ENCODE results near the gene ZNF587. TPM values are rescaled to one million over a fixed set of nuclear protein-coding genes. Genes with fewer than 3 reads are reported as not detected.

The ZNF587 gene
- total RNA-seq, 6 donors from 2014 or later, result 12.2 to 52.4 (median 23.0) TPM

DNA sequence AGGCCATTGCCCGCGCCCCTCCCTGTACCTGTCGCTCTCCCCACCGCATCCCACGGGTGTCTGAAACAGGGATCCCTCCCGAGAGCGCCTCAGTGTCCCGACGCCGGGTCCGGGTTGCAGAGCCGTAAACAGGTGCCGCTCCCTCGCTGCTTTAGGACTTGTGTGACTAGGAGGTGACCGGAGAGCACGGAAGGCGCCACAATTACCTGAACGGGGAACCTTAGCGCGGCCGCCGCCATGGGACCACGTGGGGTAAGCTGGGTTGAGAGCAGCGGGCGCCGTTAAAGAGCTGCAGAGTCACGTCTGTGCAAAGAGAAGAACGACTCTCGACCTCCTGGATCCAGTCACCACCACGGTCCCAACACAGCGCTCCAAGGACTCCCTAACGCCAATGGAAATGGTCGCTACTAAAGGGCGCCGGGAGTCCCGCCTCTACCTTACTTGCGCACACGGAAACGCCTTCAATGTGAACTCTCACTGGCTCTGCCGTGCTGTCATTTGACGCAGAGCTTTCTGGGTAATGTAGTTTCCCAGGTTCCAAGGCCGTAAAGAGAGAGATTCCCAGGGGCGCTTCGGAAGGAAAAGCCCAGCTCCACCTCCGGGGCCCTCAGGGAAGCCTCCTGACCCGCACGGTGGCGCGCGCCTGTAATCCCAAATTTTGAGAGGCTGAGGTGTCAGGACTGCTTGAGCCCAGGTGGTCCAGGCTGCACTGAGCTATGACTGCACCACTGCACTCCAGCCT, 35.0 kb upstream of the ZNF587 start, which contains the start of gene ZNF552:
ZNF552 (minus strand) TSS at position 409 of the 742 bp plus-strand sequence; CDS start at position 239, 170 bp downstream.
- H3K36me3 ChIP-seq, result peaks cover 0 to 25% (median 5%) of the 10 kb centered on the region in 4 donors
- peak within 1 kb of the TSS; percentile 30 to 84 (median 76) for H3K4me3 ChIP-seq
- ATAC-seq (ENCODE audit: low FRiP score in 2 of 2) (peak; percentile 96), DNase-seq (peak; percentile 87 to 91)
- H3K4me1 ChIP-seq, result peaks cover 22 to 37% (median 25%) of the 10 kb centered on the region in 4 donors
- peak within 1 kb of the TSS; percentile 73 to 89 (median 83) for H3K27ac ChIP-seq
- TF ChIP-seq, protein P1, sequence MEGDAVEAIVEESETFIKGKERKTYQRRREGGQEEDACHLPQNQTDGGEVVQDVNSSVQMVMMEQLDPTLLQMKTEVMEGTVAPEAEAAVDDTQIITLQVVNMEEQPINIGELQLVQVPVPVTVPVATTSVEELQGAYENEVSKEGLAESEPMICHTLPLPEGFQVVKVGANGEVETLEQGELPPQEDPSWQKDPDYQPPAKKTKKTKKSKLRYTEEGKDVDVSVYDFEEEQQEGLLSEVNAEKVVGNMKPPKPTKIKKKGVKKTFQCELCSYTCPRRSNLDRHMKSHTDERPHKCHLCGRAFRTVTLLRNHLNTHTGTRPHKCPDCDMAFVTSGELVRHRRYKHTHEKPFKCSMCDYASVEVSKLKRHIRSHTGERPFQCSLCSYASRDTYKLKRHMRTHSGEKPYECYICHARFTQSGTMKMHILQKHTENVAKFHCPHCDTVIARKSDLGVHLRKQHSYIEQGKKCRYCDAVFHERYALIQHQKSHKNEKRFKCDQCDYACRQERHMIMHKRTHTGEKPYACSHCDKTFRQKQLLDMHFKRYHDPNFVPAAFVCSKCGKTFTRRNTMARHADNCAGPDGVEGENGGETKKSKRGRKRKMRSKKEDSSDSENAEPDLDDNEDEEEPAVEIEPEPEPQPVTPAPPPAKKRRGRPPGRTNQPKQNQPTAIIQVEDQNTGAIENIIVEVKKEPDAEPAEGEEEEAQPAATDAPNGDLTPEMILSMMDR (IDR thresholded peaks at IDR 0.05), result no peak
- TF ChIP-seq EP300 (IDR thresholded peaks at IDR 0.05) (no peak), POLR2A (IDR thresholded peaks at IDR 0.05) (peak in 3 of 4 donors; percentile 78 to 92 (median 85)), POLR2AphosphoS5 (IDR thresholded peaks at IDR 0.05) (peak; percentile 75 to 93)
- H3K9me3 ChIP-seq, result no peaks in the 10 kb centered on the region
- WGBS, 2 donors, result 0 to 1% methylated on average over 27 to 47 of the region's 50 CpGs
- no peaks in the 10 kb centered on the region for H3K27me3 ChIP-seq

DNA sequence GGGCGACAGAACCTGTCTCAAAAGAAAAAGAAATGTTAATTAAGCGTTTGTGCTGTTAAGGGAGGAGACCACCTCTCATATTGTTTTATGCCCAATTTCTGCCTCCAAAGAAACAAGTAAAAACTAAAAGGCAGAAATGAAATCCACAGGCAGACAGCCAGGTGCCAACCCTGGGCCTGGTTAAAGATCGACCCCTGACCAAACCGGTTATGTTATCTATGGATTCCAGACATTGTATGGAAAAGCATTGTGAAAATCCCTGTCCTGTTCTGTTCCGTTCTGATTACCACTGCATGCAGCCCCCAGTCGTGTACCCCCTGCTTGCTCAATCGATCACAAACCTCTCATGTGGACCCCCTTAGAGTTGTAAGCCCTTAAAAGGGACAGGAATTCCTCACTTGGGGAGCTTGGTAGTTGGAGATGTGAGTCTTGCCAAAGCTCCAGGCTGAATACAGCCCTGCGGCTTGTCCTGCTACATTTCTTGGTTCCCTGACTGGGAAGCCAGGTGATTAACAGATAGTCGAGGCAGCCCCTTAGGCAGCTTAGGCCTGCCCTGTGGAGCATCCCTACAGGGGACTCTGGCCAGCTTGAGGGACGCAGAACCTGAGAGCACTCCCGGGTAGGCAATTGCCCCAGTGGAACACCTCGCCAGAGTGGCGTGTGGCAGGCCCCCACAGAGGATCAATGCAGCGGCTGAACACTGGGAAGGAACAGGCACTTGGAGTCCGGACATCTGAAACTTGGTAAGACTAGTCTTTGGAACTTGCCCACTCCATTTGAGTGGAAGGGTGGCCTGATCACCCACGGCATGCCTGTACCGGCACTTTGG, 34.2 kb upstream of the ZNF587 start:
- DNase-seq (no peak), ATAC-seq (ENCODE audit: low FRiP score in 2 of 2) (no peak)
- TF ChIP-seq, protein P1 (IDR thresholded peaks at IDR 0.05), result no peak
- TF ChIP-seq POLR2A (IDR thresholded peaks at IDR 0.05) (no peak), EP300 (IDR thresholded peaks at IDR 0.05) (no peak), POLR2AphosphoS5 (IDR thresholded peaks at IDR 0.05) (no peak)
- Histone ChIP-seq H3K27me3 (no peaks in the 10 kb centered on the region), H3K4me3 (peak overlapping the region in 3 of 4 donors; percentile 74 to 84 (median 78)), H3K27ac (peak overlapping the region; percentile 73 to 89 (median 83)), H3K36me3 (peaks cover 0 to 17% (median 2%) of the 10 kb centered on the region in 4 donors), H3K4me1 (peaks cover 27 to 35% (median 31%) of the 10 kb centered on the region in 4 donors), H3K9me3 (no peaks in the 10 kb centered on the region)
- 81 to 88% methylated on average over 14 to 16 of the region's 17 CpGs for WGBS, 2 donors

DNA sequence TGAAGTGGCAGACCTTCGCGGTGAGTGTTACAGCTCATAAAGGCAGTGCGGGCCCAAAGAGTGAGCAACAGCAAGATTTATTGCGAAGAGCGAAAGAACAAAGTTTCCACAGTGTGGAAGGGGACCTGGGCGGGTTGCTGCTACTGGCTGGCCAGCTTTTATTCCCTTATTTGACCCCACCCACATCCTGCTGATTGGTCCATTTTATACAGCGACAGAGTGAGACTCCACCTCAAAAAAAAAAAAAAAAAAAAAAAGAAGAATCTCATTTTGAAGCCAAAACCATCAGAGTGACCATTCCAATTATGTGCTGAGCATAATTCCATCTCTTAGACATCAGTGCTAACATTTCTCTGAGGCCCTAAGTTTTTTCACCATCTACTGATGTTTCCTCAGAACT, 33.0 kb upstream of the ZNF587 start:
- TF ChIP-seq EP300 (IDR thresholded peaks at IDR 0.05) (no peak), POLR2A (IDR thresholded peaks at IDR 0.05) (no peak), POLR2AphosphoS5 (IDR thresholded peaks at IDR 0.05) (no peak)
- TF ChIP-seq, protein P1 (IDR thresholded peaks at IDR 0.05), result no peak
- Histone ChIP-seq H3K4me1 (peaks cover 26 to 36% (median 32%) of the 10 kb centered on the region in 4 donors), H3K9me3 (no peaks in the 10 kb centered on the region), H3K36me3 (peaks cover 0 to 12% (median 0%) of the 10 kb centered on the region in 4 donors), H3K4me3 (no peak overlapping the region), H3K27me3 (no peaks in the 10 kb centered on the region), H3K27ac (no peak overlapping the region)
- WGBS, 2 donors, result 90 to 92% methylated on average over 7 of the region's 7 CpGs
- DNase-seq (no peak), ATAC-seq (ENCODE audit: low FRiP score in 2 of 2) (no peak)

DNA sequence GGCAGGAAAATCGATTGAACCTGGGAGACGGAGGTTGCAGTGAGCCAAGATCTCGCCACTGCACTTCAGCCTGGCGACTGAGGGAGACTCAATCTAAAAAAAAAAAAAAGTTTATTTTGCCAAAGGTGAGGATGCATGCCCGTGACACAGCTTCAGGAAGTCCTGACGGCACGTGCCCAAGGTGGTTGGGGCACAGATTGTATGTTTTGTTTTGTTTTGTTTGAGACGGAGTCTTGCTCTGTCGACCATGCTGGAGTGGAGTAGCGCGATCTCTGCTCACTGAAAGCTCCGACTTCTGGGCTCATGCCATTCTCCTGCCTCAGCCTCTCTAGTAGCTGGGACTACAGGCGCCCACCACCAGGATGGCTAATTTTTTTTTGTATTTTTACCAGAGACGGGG, 31.7 kb upstream of the ZNF587 start:
- 95 to 97% methylated on average over 14 of the region's 14 CpGs for WGBS, 2 donors
- H3K4me3 ChIP-seq, result no peak overlapping the region
- no peaks in the 10 kb centered on the region for H3K27me3 ChIP-seq
- ATAC-seq (ENCODE audit: low FRiP score in 2 of 2) (no peak), DNase-seq (no peak)
- no peaks in the 10 kb centered on the region for H3K36me3 ChIP-seq
- TF ChIP-seq EP300 (IDR thresholded peaks at IDR 0.05), result no peak
- TF ChIP-seq, protein P1 (IDR thresholded peaks at IDR 0.05), result no peak
- TF ChIP-seq POLR2A (IDR thresholded peaks at IDR 0.05), result no peak
- no peak for TF ChIP-seq POLR2AphosphoS5 (IDR thresholded peaks at IDR 0.05)
- no peaks in the 10 kb centered on the region for H3K9me3 ChIP-seq
- H3K27ac ChIP-seq, result no peak overlapping the region
- H3K4me1 ChIP-seq, result peaks cover 20 to 27% (median 22%) of the 10 kb centered on the region in 4 donors

All from upper lobe of left lung (tissue), 6 donors.